Measurements from ENCODE around the gene TXNRD1.

GRCh38 chr12:104323899-104324298, 108.3 kb downstream of the TXNRD1 start:
- TF ChIP-seq CTCF (IDR thresholded peaks at IDR 0.05; ENCODE audit: low read depth, low read length, poor library complexity, severe bottlenecking) (no peak), EZH2phosphoT487 (IDR thresholded peaks at IDR 0.05; ENCODE audit: borderline replicate concordance, low read length) (no peak)

Data from DOHH2 (cell line).